SK-N-SH (cell line): ENCODE measurements around the gene PRND. TPM values are rescaled to one million over a fixed set of nuclear protein-coding genes. Genes with fewer than 3 reads are reported as not detected.

Experiments
- CTCF ChIA-PET: fragments of 300-600, 350-600 bp; formaldehyde crosslinking; extraction: SDS; loops from one replicate; lab custom pipeline; 2021; lab: Yijun Ruan, JAX
- POLR2A ChIA-PET: fragments of 350-600 bp; sonication (Branson Sonifier 250); formaldehyde crosslinking; extraction: SDS; loops from one replicate; lab custom pipeline; 2020; ENCODE audit warnings: antibody characterized with exemption, inconsistent platforms; lab: Yijun Ruan, JAX
- DNase-seq: peaks from one replicate; pipeline ENCODE4 v3.0.0; 2012
- H2AFZ ChIP-seq: fragments of 200-600 bp; sonication (generic); 2 replicates; pipeline ENCODE4 v1.8.1; 2016; ENCODE audit warnings: antibody characterized with exemption, mild to moderate bottlenecking, low read depth
- H3F3A ChIP-seq: fragments of 200-600 bp; sonication (generic); replicated peaks from 2 replicates; pipeline ENCODE3; 2016; ENCODE audit warnings: antibody characterized with exemption, mild to moderate bottlenecking; ENCODE audit not compliant: insufficient read depth
- H3K27ac ChIP-seq, 2 experiments: fragments of 200-500 bp in 1 of 2; fragments of 200-600 bp in 1 of 2; sonication (Bioruptor generic) in 1 of 2; sonication (generic), shearing (Covaris generic) in 1 of 2; 2 replicates each; pipeline versions ENCODE4 v1.5.1 to v1.6.1; 2014 to 2016; ENCODE audit warnings: low read depth in 2 of 2, inconsistent platforms in 1 of 2, low read length in 1 of 2, mild to moderate bottlenecking in 1 of 2, mixed read lengths in 1 of 2
- H3K27me3 ChIP-seq: fragments of 200-600 bp; sonication (generic), shearing (Covaris generic); 2 replicates; pipeline ENCODE4 v1.6.1; 2016; ENCODE audit warnings: mixed run types; ENCODE audit not compliant: insufficient read depth
- H3K36me3 ChIP-seq, 2 experiments: fragments of 200-500 bp in 1 of 2; fragments of 200-600 bp in 1 of 2; sonication (Bioruptor generic) in 1 of 2; sonication (generic) in 1 of 2; replicated peaks in 1 of 2; 2 replicates each; pipeline versions ENCODE3 to v1.5.1; 2014 to 2016; ENCODE audit warnings: low read length in 1 of 2, mild to moderate bottlenecking in 1 of 2; ENCODE audit not compliant: insufficient read depth in 2 of 2, control insufficient read depth in 1 of 2
- H3K4me1 ChIP-seq, 2 experiments: fragments of 200-500 bp in 1 of 2; fragments of 200-600 bp in 1 of 2; sonication (Bioruptor generic) in 1 of 2; sonication (generic), shearing (Covaris generic) in 1 of 2; 2 replicates each; pipeline versions ENCODE4 v1.5.1 to v1.6.1; 2014 to 2016; ENCODE audit warnings: low read depth in 1 of 2, low read length in 1 of 2, mixed run types in 1 of 2; ENCODE audit not compliant: insufficient read depth in 2 of 2, control insufficient read depth in 1 of 2
- H3K4me2 ChIP-seq: fragments of 200-600 bp; sonication (generic), shearing (Covaris generic); 2 replicates; pipeline ENCODE4 v1.6.1; 2017; ENCODE audit warnings: mixed run types
- H3K4me3 ChIP-seq, 2 experiments: fragments of 200-500 bp in 1 of 2; fragments of 200-600 bp in 1 of 2; sonication (Bioruptor generic) in 1 of 2; sonication (generic), shearing (Covaris generic) in 1 of 2; 2 replicates each; pipeline versions ENCODE4 v1.5.1 to v1.8.1; 2014 to 2016; ENCODE audit warnings: low read depth in 2 of 2, inconsistent platforms in 1 of 2, low read length in 1 of 2, mild to moderate bottlenecking in 1 of 2, mixed read lengths in 1 of 2, moderate library complexity in 1 of 2
- H3K79me2 ChIP-seq: fragments of 200-600 bp; sonication (generic); 2 replicates; pipeline ENCODE4 v1.8.1; 2017; ENCODE audit warnings: mild to moderate bottlenecking; ENCODE audit not compliant: insufficient read depth
- H3K9ac ChIP-seq: fragments of 200-600 bp; sonication (generic); 2 replicates; pipeline ENCODE4 v1.6.1; 2017; ENCODE audit warnings: mixed run types
- H3K9me2 ChIP-seq: fragments of 200-600 bp; sonication (generic); 2 replicates; pipeline ENCODE4 v1.6.1; 2017; ENCODE audit warnings: mixed run types
- H3K9me3 ChIP-seq: fragments of 200-600 bp; sonication (generic); 2 replicates; pipeline ENCODE4 v1.6.1; 2017; ENCODE audit warnings: mixed run types, mild to moderate bottlenecking, moderate library complexity
- H4K20me1 ChIP-seq: fragments of 200-600 bp; sonication (generic); 2 replicates; pipeline ENCODE4 v1.6.1; 2017; ENCODE audit warnings: mild to moderate bottlenecking, mixed run types; ENCODE audit not compliant: insufficient read depth
- CHD2 ChIP-seq: fragments of 150-350 bp; IDR thresholded peaks from 2 replicates; pipeline ENCODE4 v1.6.1; 2018; ENCODE audit warnings: low read length; ENCODE audit not compliant: partially characterized antibody
- FOSL2 ChIP-seq: IDR thresholded peaks from 2 replicates; pipeline ENCODE4 v1.4.0; 2012; ENCODE audit warnings: low read depth, mild to moderate bottlenecking, moderate library complexity, borderline replicate concordance
- FOXJ3 ChIP-seq: sonication (generic); formaldehyde crosslinking; IDR thresholded peaks from 2 replicates; pipeline ENCODE4 v1.5.1; 2020; ENCODE audit warnings: mild to moderate bottlenecking, missing genetic modification reagents
- FOXM1 ChIP-seq: IDR thresholded peaks from 2 replicates; pipeline ENCODE4 v1.4.0; 2012; ENCODE audit warnings: low read depth, mild to moderate bottlenecking
- GABPA ChIP-seq: IDR thresholded peaks from 2 replicates; pipeline ENCODE4 v1.4.0; 2012; ENCODE audit warnings: low read depth, mild to moderate bottlenecking
- GATA2 ChIP-seq: sonication (generic); formaldehyde crosslinking; IDR thresholded peaks from 2 replicates; pipeline ENCODE4 v1.5.0; 2020; ENCODE audit warnings: mild to moderate bottlenecking, missing genetic modification reagents
- MXI1 ChIP-seq: IDR thresholded peaks from 2 replicates; pipeline ENCODE4 v1.6.1; 2012; ENCODE audit warnings: mild to moderate bottlenecking, low read depth, low read length, improper control_type of control experiment
- NRF1 ChIP-seq: IDR thresholded peaks from 2 replicates; pipeline ENCODE4 v1.6.1; 2012; ENCODE audit warnings: low read depth, mild to moderate bottlenecking, low read length
- POLR2AphosphoS5 ChIP-seq: IDR thresholded peaks from 2 replicates; pipeline ENCODE4 v1.6.1; 2012; ENCODE audit warnings: low read depth, low read length
- RAD21 ChIP-seq: IDR thresholded peaks from 2 replicates; pipeline ENCODE4 v1.6.1; 2012; ENCODE audit warnings: mild to moderate bottlenecking, low read length
- RCOR1 ChIP-seq: fragments of 150-350 bp; IDR thresholded peaks from 2 replicates; pipeline ENCODE4 v1.6.1; 2017; ENCODE audit warnings: antibody characterized with exemption, low read length
- RFX5 ChIP-seq: IDR thresholded peaks from 2 replicates; pipeline ENCODE4 v1.6.1; 2012; ENCODE audit warnings: mild to moderate bottlenecking, improper control_type of control experiment, low read length
- SMC3 ChIP-seq: IDR thresholded peaks from 2 replicates; pipeline ENCODE4 v1.6.1; 2012; ENCODE audit warnings: low read depth, low read length, improper control_type of control experiment
- USF2 ChIP-seq: fragments of 150-350 bp; IDR thresholded peaks from 2 replicates; pipeline ENCODE4 v1.6.1; 2017; ENCODE audit warnings: antibody characterized with exemption, low read length, low read depth, borderline replicate concordance
- YY1 ChIP-seq: IDR thresholded peaks from 2 replicates; pipeline ENCODE4 v1.4.0; 2012; ENCODE audit warnings: low read depth, mild to moderate bottlenecking
- ZBTB33 ChIP-seq: IDR thresholded peaks from 2 replicates; pipeline ENCODE4 v1.4.0; 2012; ENCODE audit warnings: low read depth, borderline replicate concordance
- polyA plus RNA-seq, 3 experiments: library from polyadenylated mRNA; depleted of rRNA; stranded (reverse); fragments of >200 nt; gene quantifications; 2 replicates each; pipeline ENCODE4 v1.2.3, GENCODE V29; 2012
- TF ChIP-seq, protein P1 (sequence below): IDR thresholded peaks from 2 replicates; pipeline ENCODE4 v1.6.1; 2012; ENCODE audit warnings: mild to moderate bottlenecking, low read depth, low read length, moderate library complexity

Gene PRND
- polyA plus RNA-seq, 1 of the 3 experiments (the other 2 are of a cell fraction) = not detected

GRCh38 chr20:4674672-4675071 is 47.0 kb upstream of the PRND start:
- Histone ChIP-seq H3K4me3 (no peak overlapping the region), H3K27ac (no peak overlapping the region), H3K9me2 (no peaks in the 10 kb centered on the region), H4K20me1 (no peaks in the 10 kb centered on the region), H3K36me3 (no peaks in the 10 kb centered on the region), H2AFZ (no peak overlapping the region), H3K4me1 (0 out of 4 replicates have a peak, but pooled peaks cover 0 to 8% of the 10 kb centered on the region in 2 experiments), H3K27me3 (no peaks in the 10 kb centered on the region), H3K9ac (no peak overlapping the region), H3K9me3 (no peaks in the 10 kb centered on the region), H3K79me2 (no peaks in the 10 kb centered on the region), H3F3A (no peaks in the 10 kb centered on the region), H3K4me2 (no peak overlapping the region)
- no peak for DNase-seq
- TF ChIP-seq RAD21 = no peak
- TF ChIP-seq FOSL2 = no peak
- no peak for TF ChIP-seq NRF1
- TF ChIP-seq GATA2 (CRISPR knock-in tag) = no peak
- no peak for TF ChIP-seq YY1
- no peak for TF ChIP-seq FOXJ3 (CRISPR knock-in tag)
- TF ChIP-seq USF2 = no peak
- TF ChIP-seq GABPA = no peak
- no peak for TF ChIP-seq RFX5
- no peak for TF ChIP-seq ZBTB33
- TF ChIP-seq FOXM1 = no peak
- TF ChIP-seq POLR2AphosphoS5 = no peak
- TF ChIP-seq, protein P1, sequence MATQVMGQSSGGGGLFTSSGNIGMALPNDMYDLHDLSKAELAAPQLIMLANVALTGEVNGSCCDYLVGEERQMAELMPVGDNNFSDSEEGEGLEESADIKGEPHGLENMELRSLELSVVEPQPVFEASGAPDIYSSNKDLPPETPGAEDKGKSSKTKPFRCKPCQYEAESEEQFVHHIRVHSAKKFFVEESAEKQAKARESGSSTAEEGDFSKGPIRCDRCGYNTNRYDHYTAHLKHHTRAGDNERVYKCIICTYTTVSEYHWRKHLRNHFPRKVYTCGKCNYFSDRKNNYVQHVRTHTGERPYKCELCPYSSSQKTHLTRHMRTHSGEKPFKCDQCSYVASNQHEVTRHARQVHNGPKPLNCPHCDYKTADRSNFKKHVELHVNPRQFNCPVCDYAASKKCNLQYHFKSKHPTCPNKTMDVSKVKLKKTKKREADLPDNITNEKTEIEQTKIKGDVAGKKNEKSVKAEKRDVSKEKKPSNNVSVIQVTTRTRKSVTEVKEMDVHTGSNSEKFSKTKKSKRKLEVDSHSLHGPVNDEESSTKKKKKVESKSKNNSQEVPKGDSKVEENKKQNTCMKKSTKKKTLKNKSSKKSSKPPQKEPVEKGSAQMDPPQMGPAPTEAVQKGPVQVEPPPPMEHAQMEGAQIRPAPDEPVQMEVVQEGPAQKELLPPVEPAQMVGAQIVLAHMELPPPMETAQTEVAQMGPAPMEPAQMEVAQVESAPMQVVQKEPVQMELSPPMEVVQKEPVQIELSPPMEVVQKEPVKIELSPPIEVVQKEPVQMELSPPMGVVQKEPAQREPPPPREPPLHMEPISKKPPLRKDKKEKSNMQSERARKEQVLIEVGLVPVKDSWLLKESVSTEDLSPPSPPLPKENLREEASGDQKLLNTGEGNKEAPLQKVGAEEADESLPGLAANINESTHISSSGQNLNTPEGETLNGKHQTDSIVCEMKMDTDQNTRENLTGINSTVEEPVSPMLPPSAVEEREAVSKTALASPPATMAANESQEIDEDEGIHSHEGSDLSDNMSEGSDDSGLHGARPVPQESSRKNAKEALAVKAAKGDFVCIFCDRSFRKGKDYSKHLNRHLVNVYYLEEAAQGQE = no peak
- no peak for TF ChIP-seq CHD2
- no peak for TF ChIP-seq RCOR1
- no peak for TF ChIP-seq MXI1
- no peak for TF ChIP-seq SMC3
- CTCF ChIA-PET = no interaction called here
- POLR2A ChIA-PET = no interaction called here
